ENCODE results near the gene ATN1. TPM values are rescaled to one million over a fixed set of nuclear protein-coding genes. Genes with fewer than 3 reads are reported as not detected.

The ATN1 gene
- total RNA-seq, 1 experiment from 2014 or later: 126 TPM

- Histone ChIP-seq H3K27me3 (replicated peaks; ENCODE audit: control insufficient read depth, insufficient read depth, low read length) (no peaks in the 10 kb centered on the region), H3K9me3 (no peaks in the 10 kb centered on the region), H3K4me3 (ENCODE audit: low read depth, low read length) (peak overlapping the region; percentile 64), H3K4me1 (peaks cover 39% of the 10 kb centered on the region), H3K36me3 (ENCODE audit: control insufficient read depth, insufficient read depth, low read length) (peaks cover 19% of the 10 kb centered on the region)
- CTCF ChIA-PET: interaction anchor here (0.5 to 8.6 kb wide), 17 partner anchors 13 to 431 kb away, joined by 3 to 241 read pairs (median 4); partner anchors contain the start of genes C12orf57, C1RL, CDCA3 and GAPDH
- Mint-ChIP-seq H3K9me3 (ENCODE audit: unreplicated experiment) (no peaks in the 10 kb centered on the region), H3K27me3 (ENCODE audit: insufficient read depth, unreplicated experiment) (no peaks in the 10 kb centered on the region), H3K36me3 (ENCODE audit: insufficient read depth, unreplicated experiment) (peaks cover 87% of the 10 kb centered on the region), H3K27ac (ENCODE audit: unreplicated experiment) (peak overlapping the region; percentile 93), H3K4me3 (ENCODE audit: unreplicated experiment) (peak overlapping the region; percentile 81), H3K4me1 (ENCODE audit: low read depth, unreplicated experiment) (peaks cover 37% of the 10 kb centered on the region)
- peak; percentile 91 to 93 for DNase-seq
- BruUV-seq (replicated peaks): no TSS peak
- TF ChIP-seq CTCF (IDR thresholded peaks at IDR 0.05; ENCODE audit: insufficient read depth in 1 of 2, low read depth in 1 of 2, low read length in 1 of 2, severe bottlenecking in 1 of 2, unreplicated experiment in 1 of 2): peak; percentile 95 to 96
- POLR2A ChIA-PET: interaction anchor here (9.3 kb wide), 1 partner anchor 20 kb away, joined by 237 read pairs; the partner anchor contains the start of genes C12orf57 and RNU7-1
- intact Hi-C loops (cut with micrococcal nuclease; ENCODE audit: unreplicated experiment): no loop called here
Observed at GRCh38 chr12:6965026-6965661, 37.4 kb downstream of the ATN1 start.

GRCh38 chr12:6965714-6966113 is 38.0 kb downstream of the ATN1 start:
- Histone ChIP-seq H3K4me3 (ENCODE audit: low read depth, low read length) (no peak overlapping the region), H3K27me3 (replicated peaks; ENCODE audit: control insufficient read depth, insufficient read depth, low read length) (no peaks in the 10 kb centered on the region), H3K9me3 (no peaks in the 10 kb centered on the region), H3K4me1 (peaks cover 39% of the 10 kb centered on the region), H3K36me3 (ENCODE audit: control insufficient read depth, insufficient read depth, low read length) (peaks cover 19% of the 10 kb centered on the region)
- POLR2A ChIA-PET: interaction anchor here (9.3 kb wide), 1 partner anchor 20 kb away, joined by 237 read pairs; the partner anchor contains the start of genes C12orf57 and RNU7-1
- CTCF ChIA-PET: interaction anchor here (2.5 to 8.6 kb wide), 2 partner anchors 20 to 96 kb away, joined by 10 to 241 read pairs; partner anchors contain the start of genes C12orf57 and RNU7-1
- H3K27ac Mint-ChIP-seq (ENCODE audit: unreplicated experiment): peak overlapping the region; percentile 93
- H3K27me3 Mint-ChIP-seq (ENCODE audit: insufficient read depth, unreplicated experiment): no peaks in the 10 kb centered on the region
- no TSS peak for BruUV-seq (replicated peaks)
- TF ChIP-seq CTCF (IDR thresholded peaks at IDR 0.05; ENCODE audit: insufficient read depth in 1 of 2, low read depth in 1 of 2, low read length in 1 of 2, severe bottlenecking in 1 of 2, unreplicated experiment in 1 of 2): no peak
- DNase-seq: no peak
- H3K9me3 Mint-ChIP-seq (ENCODE audit: unreplicated experiment): no peaks in the 10 kb centered on the region
- H3K4me3 Mint-ChIP-seq (ENCODE audit: unreplicated experiment): peak overlapping the region; percentile 81
- intact Hi-C loops (cut with micrococcal nuclease; ENCODE audit: unreplicated experiment): no loop called here
- H3K36me3 Mint-ChIP-seq (ENCODE audit: insufficient read depth, unreplicated experiment): peaks cover 93% of the 10 kb centered on the region
- H3K4me1 Mint-ChIP-seq (ENCODE audit: low read depth, unreplicated experiment): peaks cover 32% of the 10 kb centered on the region

- H3K36me3 ChIP-seq (ENCODE audit: control insufficient read depth, insufficient read depth, low read length): peaks cover 19% of the 10 kb centered on the region
- no peak overlapping the region for H3K4me3 Mint-ChIP-seq (ENCODE audit: unreplicated experiment)
Observed at GRCh38 chr12:6966351-6966750, 38.6 kb downstream of the ATN1 start.

More at GRCh38 chr12:6966351-6966750, 38.6 kb downstream of the ATN1 start:
- Mint-ChIP-seq H3K27ac (ENCODE audit: unreplicated experiment) (no peak overlapping the region), H3K4me1 (ENCODE audit: low read depth, unreplicated experiment) (peaks cover 26% of the 10 kb centered on the region), H3K36me3 (ENCODE audit: insufficient read depth, unreplicated experiment) (peaks cover 97% of the 10 kb centered on the region), H3K27me3 (ENCODE audit: insufficient read depth, unreplicated experiment) (no peaks in the 10 kb centered on the region), H3K9me3 (ENCODE audit: unreplicated experiment) (no peaks in the 10 kb centered on the region)
- H3K27me3 ChIP-seq (replicated peaks; ENCODE audit: control insufficient read depth, insufficient read depth, low read length): no peaks in the 10 kb centered on the region
- no peak for DNase-seq
- peaks cover 33% of the 10 kb centered on the region for H3K4me1 ChIP-seq
- BruUV-seq (replicated peaks): no TSS peak
- POLR2A ChIA-PET: interaction anchor here (9.3 kb wide), 1 partner anchor 21 kb away, joined by 237 read pairs; the partner anchor contains the start of genes C12orf57 and RNU7-1
- no peak for TF ChIP-seq CTCF (IDR thresholded peaks at IDR 0.05; ENCODE audit: insufficient read depth in 1 of 2, low read depth in 1 of 2, low read length in 1 of 2, severe bottlenecking in 1 of 2, unreplicated experiment in 1 of 2)
- no peaks in the 10 kb centered on the region for H3K9me3 ChIP-seq
- intact Hi-C loops (cut with micrococcal nuclease; ENCODE audit: unreplicated experiment): no loop called here
- H3K4me3 ChIP-seq (ENCODE audit: low read depth, low read length): no peak overlapping the region
- CTCF ChIA-PET: interaction anchor here (0.7 to 8.6 kb wide), 2 partner anchors 21 to 55 kb away, joined by 4 to 241 read pairs; partner anchors contain the start of genes C12orf57 and RNU7-1
